Measurements from ENCODE around the gene IL24.
A peak's percentile ranks its signal among the peaks of the same experiment; 100 is the strongest.

Gene IL24

DNA sequence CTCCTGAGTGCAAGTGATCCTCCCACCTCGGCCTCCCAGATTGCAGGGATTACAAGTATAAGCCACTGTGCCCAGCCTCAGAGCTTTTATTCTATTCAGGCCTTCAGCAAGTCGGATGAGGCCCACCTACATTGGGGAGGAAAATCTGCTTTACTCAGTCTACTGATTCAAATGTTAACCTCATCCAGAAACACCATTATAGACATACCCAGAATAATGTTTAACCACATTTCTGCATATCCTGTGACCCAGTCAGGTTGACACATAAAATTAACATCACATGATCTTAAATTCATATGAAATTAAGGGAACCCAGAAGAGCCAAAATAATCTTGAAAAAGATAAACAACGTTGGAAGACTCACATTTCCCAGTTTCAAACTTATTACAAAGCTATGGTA, 16.9 kb upstream of the IL24 start:
- DNase-seq (ENCODE audit: low read depth): no peak
- TF ChIP-seq, protein P1, sequence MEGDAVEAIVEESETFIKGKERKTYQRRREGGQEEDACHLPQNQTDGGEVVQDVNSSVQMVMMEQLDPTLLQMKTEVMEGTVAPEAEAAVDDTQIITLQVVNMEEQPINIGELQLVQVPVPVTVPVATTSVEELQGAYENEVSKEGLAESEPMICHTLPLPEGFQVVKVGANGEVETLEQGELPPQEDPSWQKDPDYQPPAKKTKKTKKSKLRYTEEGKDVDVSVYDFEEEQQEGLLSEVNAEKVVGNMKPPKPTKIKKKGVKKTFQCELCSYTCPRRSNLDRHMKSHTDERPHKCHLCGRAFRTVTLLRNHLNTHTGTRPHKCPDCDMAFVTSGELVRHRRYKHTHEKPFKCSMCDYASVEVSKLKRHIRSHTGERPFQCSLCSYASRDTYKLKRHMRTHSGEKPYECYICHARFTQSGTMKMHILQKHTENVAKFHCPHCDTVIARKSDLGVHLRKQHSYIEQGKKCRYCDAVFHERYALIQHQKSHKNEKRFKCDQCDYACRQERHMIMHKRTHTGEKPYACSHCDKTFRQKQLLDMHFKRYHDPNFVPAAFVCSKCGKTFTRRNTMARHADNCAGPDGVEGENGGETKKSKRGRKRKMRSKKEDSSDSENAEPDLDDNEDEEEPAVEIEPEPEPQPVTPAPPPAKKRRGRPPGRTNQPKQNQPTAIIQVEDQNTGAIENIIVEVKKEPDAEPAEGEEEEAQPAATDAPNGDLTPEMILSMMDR (IDR thresholded peaks at IDR 0.05; ENCODE audit: insufficient read depth, low read depth, low read length, missing control alignments): no peak
- no peak overlapping the region for H3K4me3 ChIP-seq (ENCODE audit: low read depth, low read length)

DNA sequence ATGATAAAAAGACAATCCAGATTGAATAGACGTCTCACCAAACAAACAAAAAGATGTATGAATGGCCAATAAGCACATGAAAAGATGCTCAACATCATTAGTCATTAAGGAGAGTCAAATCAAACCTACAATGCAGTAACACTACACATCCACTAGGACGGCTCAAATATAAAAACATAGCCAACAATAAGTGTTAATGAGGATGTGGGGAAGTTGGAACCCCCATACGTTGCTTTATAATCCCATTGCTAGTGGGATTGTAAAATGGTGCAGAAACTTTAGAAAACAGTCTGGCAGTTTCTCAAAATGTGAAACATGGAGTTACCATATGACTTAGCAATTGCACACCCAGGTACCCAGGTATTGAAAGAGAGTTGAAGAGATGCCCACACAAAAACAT, 14.7 kb upstream of the IL24 start:
- DNase-seq (ENCODE audit: low read depth): no peak
- TF ChIP-seq, protein P1 (IDR thresholded peaks at IDR 0.05; ENCODE audit: insufficient read depth, low read depth, low read length, missing control alignments): peak; percentile 6
- no peak overlapping the region for H3K4me3 ChIP-seq (ENCODE audit: low read depth, low read length)

DNA sequence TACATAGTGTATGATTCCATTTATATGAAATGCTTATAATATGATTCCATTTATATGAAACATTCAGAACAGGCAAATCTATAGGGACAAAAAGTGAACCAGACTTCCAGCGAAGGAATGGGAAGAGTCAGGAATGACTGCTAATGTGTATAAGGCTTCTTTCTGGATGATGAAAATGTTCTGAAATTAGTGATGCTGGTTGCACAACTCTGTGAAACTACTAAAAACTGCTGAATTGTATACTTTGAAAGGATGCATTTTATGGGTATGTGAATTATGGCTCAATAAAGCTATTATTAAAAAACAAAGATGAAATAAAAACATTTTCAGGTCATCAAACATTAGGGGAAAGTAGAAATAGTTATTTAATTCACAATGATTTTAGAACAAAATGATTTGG, 14.1 kb upstream of the IL24 start:
- DNase-seq (ENCODE audit: low read depth): no peak
- no peak overlapping the region for H3K4me3 ChIP-seq (ENCODE audit: low read depth, low read length)
- TF ChIP-seq, protein P1 (IDR thresholded peaks at IDR 0.05; ENCODE audit: insufficient read depth, low read depth, low read length, missing control alignments): no peak

DNA sequence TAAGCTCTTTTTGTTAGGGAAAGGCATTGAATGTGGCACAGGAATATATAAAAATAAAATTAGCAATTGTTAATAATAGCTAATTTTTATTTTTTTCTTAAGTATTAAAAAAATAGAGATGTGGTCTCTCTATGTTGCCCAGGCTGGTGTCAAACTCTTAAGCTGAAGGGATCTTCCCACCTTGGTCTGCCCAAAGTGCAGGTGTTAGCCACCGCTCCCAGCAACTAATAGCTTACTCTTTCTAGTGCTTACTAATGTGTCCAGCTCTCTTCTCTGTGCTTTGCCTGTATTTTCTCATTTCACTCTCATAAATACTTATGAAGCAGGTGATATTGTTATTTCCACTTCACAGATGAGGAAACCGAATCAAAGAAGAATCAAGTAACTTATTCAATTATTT, 13.4 kb upstream of the IL24 start:
- no peak overlapping the region for H3K4me3 ChIP-seq (ENCODE audit: low read depth, low read length)
- TF ChIP-seq, protein P1 (IDR thresholded peaks at IDR 0.05; ENCODE audit: insufficient read depth, low read depth, low read length, missing control alignments): no peak

DNA sequence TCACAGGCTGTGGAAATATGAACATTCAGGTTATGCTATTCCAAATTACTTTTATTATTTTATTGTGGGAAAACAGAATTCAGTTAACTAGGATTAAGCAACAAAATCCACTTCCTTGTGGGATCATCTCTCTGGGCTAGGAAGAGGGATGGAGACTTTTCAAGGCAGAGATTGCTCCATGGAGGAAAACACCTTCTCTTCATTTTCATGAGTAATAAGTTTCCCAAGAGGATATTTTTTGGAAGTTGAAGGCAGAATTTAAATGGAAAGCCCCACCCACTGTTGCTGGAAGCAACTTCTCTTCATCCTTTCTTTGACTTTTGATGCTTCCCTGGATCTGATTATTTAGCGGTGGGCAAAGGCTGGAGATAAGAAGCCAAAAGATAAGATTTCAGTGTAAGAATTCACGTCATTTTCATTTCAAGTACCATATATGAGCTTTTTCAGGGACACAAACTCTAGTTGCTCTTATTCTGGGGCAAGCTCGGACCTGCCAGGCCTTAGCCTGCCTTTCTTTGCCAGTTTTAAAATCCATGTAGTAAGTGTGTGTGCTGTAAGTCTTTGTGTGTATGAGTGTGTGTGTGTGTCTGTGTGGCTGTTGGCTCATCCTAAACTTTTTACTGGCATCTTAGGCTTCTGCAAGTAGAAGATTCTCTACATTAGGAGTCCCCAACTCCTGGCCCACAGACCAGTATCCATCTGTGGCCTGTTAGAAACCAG, 11.7 kb upstream of the IL24 start:
- TF ChIP-seq, protein P1 (IDR thresholded peaks at IDR 0.05; ENCODE audit: insufficient read depth, low read depth, low read length, missing control alignments): no peak
- no peak for DNase-seq (ENCODE audit: low read depth)
- no peak overlapping the region for H3K4me3 ChIP-seq (ENCODE audit: low read depth, low read length)

More for the DNA sequence above, 13.4 kb upstream of the IL24 start:
- no peak for DNase-seq (ENCODE audit: low read depth)

DNA sequence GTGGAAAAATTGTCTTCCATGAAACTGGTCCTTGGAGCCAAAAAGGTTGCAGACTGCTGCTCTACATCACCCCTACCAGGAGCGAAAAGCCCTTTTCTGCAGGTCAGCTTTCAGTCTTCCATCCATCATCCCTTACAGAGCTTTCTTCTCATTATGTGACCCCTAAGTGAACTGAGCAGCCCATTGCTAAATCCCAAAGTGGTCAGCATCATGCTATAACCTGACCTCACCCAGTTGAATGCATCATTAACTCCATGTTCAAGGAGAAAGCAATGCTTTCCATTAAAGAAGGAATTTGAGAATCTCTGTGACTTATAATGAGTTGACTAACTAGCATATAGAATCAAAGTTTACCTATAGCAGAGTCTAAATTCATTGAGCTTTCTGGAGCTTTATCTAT, 10.4 kb upstream of the IL24 start:
- H3K4me3 ChIP-seq (ENCODE audit: low read depth, low read length): no peak overlapping the region
- TF ChIP-seq, protein P1 (IDR thresholded peaks at IDR 0.05; ENCODE audit: insufficient read depth, low read depth, low read length, missing control alignments): no peak
- DNase-seq (ENCODE audit: low read depth): no peak

DNA sequence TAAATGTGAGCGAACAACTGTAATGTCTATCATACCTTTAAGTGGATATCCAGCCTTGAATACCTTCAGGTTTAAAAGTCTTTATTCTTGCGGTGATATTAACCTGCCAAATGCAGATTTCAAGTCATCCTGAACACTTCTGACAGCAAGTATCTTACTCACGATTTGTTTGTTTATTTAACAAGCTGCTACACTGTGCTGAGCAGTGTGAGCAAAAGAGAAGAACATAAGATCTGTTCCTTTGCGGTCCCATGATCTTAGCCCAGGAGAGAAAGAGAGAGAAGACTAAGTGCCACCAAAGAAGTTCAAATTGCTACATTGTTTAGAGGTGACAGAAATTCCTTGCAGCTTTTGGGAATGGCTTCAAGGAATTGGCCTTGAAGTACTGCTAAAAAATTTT, 9.5 kb upstream of the IL24 start:
- no peak overlapping the region for H3K4me3 ChIP-seq (ENCODE audit: low read depth, low read length)
- no peak for DNase-seq (ENCODE audit: low read depth)
- TF ChIP-seq, protein P1 (IDR thresholded peaks at IDR 0.05; ENCODE audit: insufficient read depth, low read depth, low read length, missing control alignments): no peak
